ENCODE results near the gene SMC6. TPM values are rescaled to one million over a fixed set of nuclear protein-coding genes. Genes with fewer than 3 reads are reported as not detected.

SMC6 gene
- total and polyA plus RNA-seq, 4 donors = 6.9 to 34.8 (median 10.6) TPM

DNA sequence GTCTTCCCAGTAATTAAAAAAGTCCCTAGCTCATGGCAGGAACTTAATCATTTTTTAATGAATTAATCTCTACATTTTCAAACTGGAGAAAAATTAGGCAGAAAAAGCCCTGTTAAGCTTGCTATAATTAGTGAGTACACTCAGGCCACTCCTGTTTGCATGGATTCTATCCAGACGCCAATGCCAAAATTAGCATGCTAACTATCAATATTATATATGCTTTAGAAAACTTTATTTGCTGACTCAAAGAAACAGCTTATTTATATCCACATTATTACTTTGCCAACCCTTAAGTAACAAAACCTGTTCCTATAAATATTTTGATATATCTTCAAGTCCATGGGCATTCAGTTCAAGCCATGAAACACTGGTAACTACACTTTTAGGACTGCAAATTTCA lies 90.9 kb downstream of the SMC6 start:
- no peak overlapping the region for H3K4me3 ChIP-seq
- no peaks in the 10 kb centered on the region for H3K27me3 ChIP-seq (ENCODE audit: control insufficient read depth in 3 of 3, insufficient read depth in 3 of 3, low read length in 2 of 3)
- H3K9ac ChIP-seq (ENCODE audit: insufficient read depth in 1 of 2, low read length in 2 of 2) = no peak overlapping the region

DNA sequence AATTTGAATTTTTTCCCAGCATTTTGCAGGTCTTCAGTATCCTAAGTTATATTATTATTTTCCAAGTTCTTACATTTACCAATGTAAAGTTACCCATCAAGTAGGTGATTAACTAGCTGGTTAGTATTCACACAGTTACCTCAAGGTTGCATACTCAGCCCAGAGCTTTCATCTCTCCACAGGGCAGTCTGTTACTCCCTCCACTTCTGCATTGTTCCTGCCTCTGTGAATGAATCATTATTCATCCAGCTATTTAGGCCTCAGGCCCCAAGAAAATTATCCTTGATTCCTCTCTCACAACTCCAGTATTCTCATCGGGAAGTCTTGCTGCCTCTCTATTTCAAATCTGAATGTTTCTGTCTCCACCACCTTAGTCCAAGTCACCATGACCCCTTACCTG lies 92.2 kb downstream of the SMC6 start:
- H3K36me3 ChIP-seq (ENCODE audit: control insufficient read depth in 4 of 4, insufficient read depth in 4 of 4, low read length in 4 of 4) = peaks cover 7 to 10% (median 9%) of the 10 kb centered on the region in 4 donors
- peaks cover 0 to 4% (median 0%) of the 10 kb centered on the region in 5 donors for H3K4me1 ChIP-seq (ENCODE audit: control insufficient read depth in 5 of 5, insufficient read depth in 5 of 5, low read length in 5 of 5)
- no peak overlapping the region for H3K27ac ChIP-seq (ENCODE audit: low read depth in 1 of 2, low read length in 1 of 2)
- DNase-seq (no peak), ATAC-seq (ENCODE audit: insufficient read depth, low FRiP score) (no peak)
- WGBS, 2 donors = 97 to 100% methylated on average over 1 of the region's 1 CpG
- H3K9ac ChIP-seq (ENCODE audit: insufficient read depth in 1 of 2, low read length in 2 of 2) = no peak overlapping the region
- TF ChIP-seq, protein P1, sequence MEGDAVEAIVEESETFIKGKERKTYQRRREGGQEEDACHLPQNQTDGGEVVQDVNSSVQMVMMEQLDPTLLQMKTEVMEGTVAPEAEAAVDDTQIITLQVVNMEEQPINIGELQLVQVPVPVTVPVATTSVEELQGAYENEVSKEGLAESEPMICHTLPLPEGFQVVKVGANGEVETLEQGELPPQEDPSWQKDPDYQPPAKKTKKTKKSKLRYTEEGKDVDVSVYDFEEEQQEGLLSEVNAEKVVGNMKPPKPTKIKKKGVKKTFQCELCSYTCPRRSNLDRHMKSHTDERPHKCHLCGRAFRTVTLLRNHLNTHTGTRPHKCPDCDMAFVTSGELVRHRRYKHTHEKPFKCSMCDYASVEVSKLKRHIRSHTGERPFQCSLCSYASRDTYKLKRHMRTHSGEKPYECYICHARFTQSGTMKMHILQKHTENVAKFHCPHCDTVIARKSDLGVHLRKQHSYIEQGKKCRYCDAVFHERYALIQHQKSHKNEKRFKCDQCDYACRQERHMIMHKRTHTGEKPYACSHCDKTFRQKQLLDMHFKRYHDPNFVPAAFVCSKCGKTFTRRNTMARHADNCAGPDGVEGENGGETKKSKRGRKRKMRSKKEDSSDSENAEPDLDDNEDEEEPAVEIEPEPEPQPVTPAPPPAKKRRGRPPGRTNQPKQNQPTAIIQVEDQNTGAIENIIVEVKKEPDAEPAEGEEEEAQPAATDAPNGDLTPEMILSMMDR (IDR thresholded peaks at IDR 0.05; ENCODE audit: control extremely low read depth, extremely low read depth) = no peak
- H3K27me3 ChIP-seq (ENCODE audit: control insufficient read depth in 3 of 3, insufficient read depth in 3 of 3, low read length in 2 of 3) = no peaks in the 10 kb centered on the region
- no peak overlapping the region for H3K4me3 ChIP-seq
- H3K9me3 ChIP-seq (ENCODE audit: control insufficient read depth in 4 of 4, insufficient read depth in 3 of 4, low read length in 3 of 4) = no peaks in the 10 kb centered on the region

More for the DNA sequence above, 90.9 kb downstream of the SMC6 start:
- DNase-seq (no peak), ATAC-seq (ENCODE audit: insufficient read depth, low FRiP score) (no peak)
- TF ChIP-seq, protein P1 (IDR thresholded peaks at IDR 0.05; ENCODE audit: control extremely low read depth, extremely low read depth) = no peak
- peaks cover 0 to 4% (median 0%) of the 10 kb centered on the region in 5 donors for H3K4me1 ChIP-seq (ENCODE audit: control insufficient read depth in 5 of 5, insufficient read depth in 5 of 5, low read length in 5 of 5)
- WGBS, 2 donors = 95 to 100% methylated on average over 1 of the region's 1 CpG
- no peaks in the 10 kb centered on the region for H3K9me3 ChIP-seq (ENCODE audit: control insufficient read depth in 4 of 4, insufficient read depth in 3 of 4, low read length in 3 of 4)
- H3K36me3 ChIP-seq (ENCODE audit: control insufficient read depth in 4 of 4, insufficient read depth in 4 of 4, low read length in 4 of 4) = peaks cover 8 to 12% (median 9%) of the 10 kb centered on the region in 4 donors
- H3K27ac ChIP-seq (ENCODE audit: low read depth in 1 of 2, low read length in 1 of 2) = no peak overlapping the region

DNA sequence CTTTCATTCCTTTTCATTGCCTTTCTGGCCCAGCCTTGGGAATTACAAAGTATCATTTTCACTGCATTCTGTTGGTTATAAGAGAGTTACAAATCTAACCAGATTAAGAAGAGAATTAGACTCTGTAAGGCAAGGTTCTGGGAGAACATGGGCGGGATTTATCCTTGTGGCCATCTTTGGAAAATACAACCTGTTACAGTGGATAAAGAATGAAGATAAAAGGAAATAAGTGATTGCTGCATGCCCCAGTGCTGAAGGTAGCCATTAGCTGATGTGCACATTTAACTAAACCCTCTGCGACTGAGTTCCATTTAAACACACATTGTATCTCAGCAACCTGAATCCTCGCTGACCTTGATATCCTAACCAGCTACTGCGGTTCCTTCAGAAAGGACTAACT lies 93.4 kb downstream of the SMC6 start:
- Histone ChIP-seq H3K27ac (ENCODE audit: low read depth in 1 of 2, low read length in 1 of 2) (no peak overlapping the region), H3K27me3 (ENCODE audit: control insufficient read depth in 3 of 3, insufficient read depth in 3 of 3, low read length in 2 of 3) (no peaks in the 10 kb centered on the region), H3K9me3 (ENCODE audit: control insufficient read depth in 4 of 4, insufficient read depth in 3 of 4, low read length in 3 of 4) (no peaks in the 10 kb centered on the region), H3K9ac (ENCODE audit: insufficient read depth in 1 of 2, low read length in 2 of 2) (no peak overlapping the region), H3K4me1 (ENCODE audit: control insufficient read depth in 5 of 5, insufficient read depth in 5 of 5, low read length in 5 of 5) (peaks cover 0 to 4% (median 0%) of the 10 kb centered on the region in 5 donors), H3K36me3 (ENCODE audit: control insufficient read depth in 4 of 4, insufficient read depth in 4 of 4, low read length in 4 of 4) (peaks cover 3 to 8% (median 6%) of the 10 kb centered on the region in 4 donors), H3K4me3 (no peak overlapping the region)
- 84 to 90% methylated on average over 4 of the region's 4 CpGs for whole genome bisulfite sequencing, 2 donors
- DNase-seq (no peak), ATAC-seq (ENCODE audit: insufficient read depth, low FRiP score) (no peak)
- TF ChIP-seq, protein P1 (IDR thresholded peaks at IDR 0.05; ENCODE audit: control extremely low read depth, extremely low read depth) = no peak

DNA sequence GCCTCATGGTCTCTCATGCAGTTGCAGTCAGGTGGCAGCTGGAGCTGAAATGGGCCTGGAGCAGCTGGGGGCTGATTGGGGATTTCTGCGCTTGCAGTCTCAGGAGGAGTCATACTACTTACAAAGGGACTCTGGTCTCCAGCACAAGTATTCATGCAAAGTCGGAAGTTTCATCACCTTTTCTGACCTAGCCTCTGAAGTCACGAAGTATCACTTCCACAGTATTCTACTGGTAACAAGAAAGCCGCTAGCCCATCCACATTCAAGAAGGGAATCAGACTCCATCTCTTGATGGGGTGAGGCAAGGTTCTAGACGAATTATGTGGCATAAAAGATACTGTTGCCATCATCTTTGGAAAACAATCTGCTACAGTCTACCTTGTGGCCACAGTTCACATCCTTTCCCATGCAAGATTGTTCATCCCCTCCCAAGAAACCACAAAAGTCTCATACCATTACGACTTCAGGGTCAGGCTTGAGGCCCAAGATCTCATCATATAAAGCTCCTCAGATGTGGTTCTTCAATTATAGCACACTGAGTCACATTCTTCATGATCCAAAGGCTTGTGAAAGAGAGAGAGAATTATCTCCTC lies 95.3 kb downstream of the SMC6 start:
- H3K4me1 ChIP-seq (ENCODE audit: control insufficient read depth in 5 of 5, insufficient read depth in 5 of 5, low read length in 5 of 5) = peaks cover 0 to 4% (median 0%) of the 10 kb centered on the region in 5 donors
- no peak overlapping the region for H3K27ac ChIP-seq (ENCODE audit: low read depth in 1 of 2, low read length in 1 of 2)
- no peaks in the 10 kb centered on the region for H3K9me3 ChIP-seq (ENCODE audit: control insufficient read depth in 4 of 4, insufficient read depth in 3 of 4, low read length in 3 of 4)
- no peak for ATAC-seq (ENCODE audit: insufficient read depth, low FRiP score)
- H3K27me3 ChIP-seq (ENCODE audit: control insufficient read depth in 3 of 3, insufficient read depth in 3 of 3, low read length in 2 of 3) = no peaks in the 10 kb centered on the region
- TF ChIP-seq, protein P1 (IDR thresholded peaks at IDR 0.05; ENCODE audit: control extremely low read depth, extremely low read depth) = no peak
- no peak overlapping the region for H3K9ac ChIP-seq (ENCODE audit: insufficient read depth in 1 of 2, low read length in 2 of 2)
- no peak for DNase-seq
- H3K36me3 ChIP-seq (ENCODE audit: control insufficient read depth in 4 of 4, insufficient read depth in 4 of 4, low read length in 4 of 4) = peaks cover 0 to 8% (median 2%) of the 10 kb centered on the region in 4 donors
- 87 to 91% methylated on average over 6 of the region's 6 CpGs for WGBS, 2 donors
- H3K4me3 ChIP-seq = no peak overlapping the region
